ENCODE data around the gene CR1. TPM values are rescaled to one million over a fixed set of nuclear protein-coding genes. Genes with fewer than 3 reads are reported as not detected.

CR1 gene
- total RNA-seq, 2 experiments from 2014 or later: 0.14 to 0.18 TPM

- peaks cover 7% of the 10 kb centered on the region for H3K27me3 Mint-ChIP-seq
- no peak overlapping the region for H3K4me3 Mint-ChIP-seq
- intact Hi-C loops (cut with micrococcal nuclease): no loop called here
- H3K27ac Mint-ChIP-seq: no peak overlapping the region
- ChIA-PET POLR2A (no interaction called here), CTCF (interaction anchor here (1.5 kb wide), 1 partner anchor 147 kb away, joined by 5 read pairs; no protein-coding TSS in a partner anchor)
- no peaks in the 10 kb centered on the region for H3K36me3 Mint-ChIP-seq (ENCODE audit: low read depth)
- no peaks in the 10 kb centered on the region for H3K9me3 Mint-ChIP-seq
- no peak for TF ChIP-seq CTCF (IDR thresholded peaks at IDR 0.05)
- DNase-seq: no peak
- no peak for ATAC-seq
- peaks cover 8% of the 10 kb centered on the region for H3K4me1 Mint-ChIP-seq (ENCODE audit: low read depth)
Measured at GRCh38 chr1:207649865-207650580, 154.1 kb downstream of the CR1 start.

- DNase-seq: no peak
- H3K4me3 Mint-ChIP-seq: no peak overlapping the region
- no peaks in the 10 kb centered on the region for H3K36me3 Mint-ChIP-seq (ENCODE audit: low read depth)
- intact Hi-C loops (cut with micrococcal nuclease): no loop called here
- POLR2A ChIA-PET: no interaction called here
- no peak for TF ChIP-seq CTCF (IDR thresholded peaks at IDR 0.05)
- peaks cover 5% of the 10 kb centered on the region for H3K4me1 Mint-ChIP-seq (ENCODE audit: low read depth)
- H3K27ac Mint-ChIP-seq: no peak overlapping the region
- peaks cover 5% of the 10 kb centered on the region for H3K27me3 Mint-ChIP-seq
- CTCF ChIA-PET: no interaction called here
- H3K9me3 Mint-ChIP-seq: no peaks in the 10 kb centered on the region
- no peak for ATAC-seq
Measured at GRCh38 chr1:207651583-207651982, 155.6 kb downstream of the CR1 start.

- H3K36me3 Mint-ChIP-seq (ENCODE audit: low read depth): no peaks in the 10 kb centered on the region
- no peaks in the 10 kb centered on the region for H3K9me3 Mint-ChIP-seq
- ChIA-PET CTCF (interaction anchor here (1.2 kb wide), 1 partner anchor 143 kb away, joined by 4 read pairs; no protein-coding TSS in a partner anchor), POLR2A (no interaction called here)
- H3K27ac Mint-ChIP-seq: no peak overlapping the region
- no peak for ATAC-seq
- H3K4me3 Mint-ChIP-seq: no peak overlapping the region
- H3K4me1 Mint-ChIP-seq (ENCODE audit: low read depth): peaks cover 5% of the 10 kb centered on the region
- TF ChIP-seq CTCF (IDR thresholded peaks at IDR 0.05): no peak
- intact Hi-C loops (cut with micrococcal nuclease): no loop called here
- DNase-seq: no peak
- H3K27me3 Mint-ChIP-seq: peaks cover 6% of the 10 kb centered on the region
Measured at GRCh38 chr1:207654320-207654719, 158.4 kb downstream of the CR1 start.

- Mint-ChIP-seq H3K4me1 (ENCODE audit: low read depth) (no peaks in the 10 kb centered on the region), H3K27me3 (peaks cover 3% of the 10 kb centered on the region), H3K4me3 (no peak overlapping the region), H3K9me3 (no peaks in the 10 kb centered on the region), H3K36me3 (ENCODE audit: low read depth) (no peaks in the 10 kb centered on the region), H3K27ac (no peak overlapping the region)
- DNase-seq: no peak
- intact Hi-C loops (cut with micrococcal nuclease): no loop called here
- POLR2A ChIA-PET: no interaction called here
- no peak for TF ChIP-seq CTCF (IDR thresholded peaks at IDR 0.05)
- CTCF ChIA-PET: no interaction called here
- no peak for ATAC-seq
Measured at GRCh38 chr1:207658408-207658807, 162.5 kb downstream of the CR1 start.

GRCh38 chr1:207658904-207659485 is 163.0 kb downstream of the CR1 start:
- no peak for TF ChIP-seq CTCF (IDR thresholded peaks at IDR 0.05)
- no peak for DNase-seq
- H3K36me3 Mint-ChIP-seq (ENCODE audit: low read depth): no peaks in the 10 kb centered on the region
- intact Hi-C loops (cut with micrococcal nuclease): no loop called here
- no peaks in the 10 kb centered on the region for H3K4me1 Mint-ChIP-seq (ENCODE audit: low read depth)
- H3K9me3 Mint-ChIP-seq: no peaks in the 10 kb centered on the region
- H3K4me3 Mint-ChIP-seq: no peak overlapping the region
- ATAC-seq: no peak
- CTCF ChIA-PET: interaction anchor here (1.6 kb wide), 1 partner anchor 39 kb away, joined by 5 read pairs; no protein-coding TSS in a partner anchor
- POLR2A ChIA-PET: no interaction called here
- peaks cover 5% of the 10 kb centered on the region for H3K27me3 Mint-ChIP-seq
- H3K27ac Mint-ChIP-seq: no peak overlapping the region

Data from activated CD8-positive, alpha-beta T cell treated with anti-CD3 and anti-CD28 coated beads for 36 hours (primary cell).